Choroid plexus epithelial cell (primary cell): ENCODE results near the gene PLEKHG4B.
A peak's percentile ranks its signal among the peaks of the same experiment; 100 is the strongest.

ENCODE experiments used
- DNase-seq: peaks from one replicate; pipeline ENCODE4 v3.0.0-alpha.2; 2010; ENCODE audit warnings: low read depth
- H3K4me3 ChIP-seq: 2 replicates; pipeline ENCODE4 v1.5.1; 2011; ENCODE audit warnings: low read depth, mild to moderate bottlenecking, control low read depth, low read length, moderate library complexity
- CTCF ChIP-seq: conservative IDR thresholded peaks from 2 replicates; pipeline ENCODE4 v1.5.1; 2011; ENCODE audit warnings: low read depth, mild to moderate bottlenecking, control low read depth, inconsistent platforms, low read length, moderate library complexity

The PLEKHG4B gene

GRCh38 chr5:129820-130219 is 37.9 kb downstream of the PLEKHG4B start:
- DNase-seq: peak; percentile 81
- no peak for TF ChIP-seq CTCF

GRCh38 chr5:130601-131131 is 38.7 kb downstream of the PLEKHG4B start:
- no peak for TF ChIP-seq CTCF

More at GRCh38 chr5:129820-130219, 37.9 kb downstream of the PLEKHG4B start:
- H3K4me3 ChIP-seq: no peak overlapping the region

GRCh38 chr5:136901-137300 is 44.9 kb downstream of the PLEKHG4B start:
- H3K4me3 ChIP-seq: no peak overlapping the region
- no peak for TF ChIP-seq CTCF
- DNase-seq: no peak

More at GRCh38 chr5:130601-131131, 38.7 kb downstream of the PLEKHG4B start:
- H3K4me3 ChIP-seq: no peak overlapping the region
- DNase-seq: peak; percentile 76

GRCh38 chr5:137741-138140 is 45.8 kb downstream of the PLEKHG4B start:
- TF ChIP-seq CTCF: no peak
- H3K4me3 ChIP-seq: no peak overlapping the region
- no peak for DNase-seq

- no peak for TF ChIP-seq CTCF
- H3K4me3 ChIP-seq: no peak overlapping the region
- no peak for DNase-seq
These were observed 47.0 kb downstream of the PLEKHG4B start for GRCh38 chr5:138936-139335.

GRCh38 chr5:139579-140442 is 47.8 kb downstream of the PLEKHG4B start:
- no peak for TF ChIP-seq CTCF
- no peak for DNase-seq
- no peak overlapping the region for H3K4me3 ChIP-seq
